Type B pancreatic cell (in vitro differentiated cells): Measurements from ENCODE around the gene NPAS1. TPM values are rescaled to one million over a fixed set of nuclear protein-coding genes. Genes with fewer than 3 reads are reported as not detected.

Source experiments
- DNase-seq: peaks from one replicate; pipeline ENCODE4 v3.0.0; 2021; ENCODE audit warnings: mixed read lengths; ENCODE audit not compliant: unreplicated experiment; ENCODE audit errors: extremely low spot score
- H3K27ac Mint-ChIP-seq: 2 replicates; pipeline ENCODE4 v1.8.0; 2021; ENCODE audit warnings: mild to moderate bottlenecking, mixed read lengths
- H3K27me3 Mint-ChIP-seq: 2 replicates; pipeline ENCODE4 v1.8.0; 2021; ENCODE audit warnings: mixed read lengths
- H3K36me3 Mint-ChIP-seq: 2 replicates; pipeline ENCODE4 v1.8.0; 2021; ENCODE audit warnings: mixed read lengths
- H3K4me1 Mint-ChIP-seq: one replicate; pipeline ENCODE4 v1.8.0; 2021; ENCODE audit warnings: mixed read lengths; ENCODE audit not compliant: unreplicated experiment
- H3K4me3 Mint-ChIP-seq: 2 replicates; pipeline ENCODE4 v1.8.0; 2021; ENCODE audit warnings: mild to moderate bottlenecking, mixed read lengths
- H3K9me3 Mint-ChIP-seq: 2 replicates; pipeline ENCODE4 v1.8.0; 2021; ENCODE audit warnings: mixed read lengths
- total RNA-seq: library from RNA; stranded (reverse); gene quantifications from 2 replicates; pipeline ENCODE4 v1.2.1, GENCODE V29; 2021; ENCODE audit warnings: low replicate concordance
- TF ChIP-seq, protein P1 (sequence below): fragments of 200-600 bp; sonication (generic); conservative IDR thresholded peaks from 2 replicates; pipeline ENCODE4 v1.5.0; 2021; ENCODE audit warnings: antibody characterized with exemption, mild to moderate bottlenecking

The NPAS1 gene
- total RNA-seq, 1 donor from 2014 or later = 3.6 TPM

DNA sequence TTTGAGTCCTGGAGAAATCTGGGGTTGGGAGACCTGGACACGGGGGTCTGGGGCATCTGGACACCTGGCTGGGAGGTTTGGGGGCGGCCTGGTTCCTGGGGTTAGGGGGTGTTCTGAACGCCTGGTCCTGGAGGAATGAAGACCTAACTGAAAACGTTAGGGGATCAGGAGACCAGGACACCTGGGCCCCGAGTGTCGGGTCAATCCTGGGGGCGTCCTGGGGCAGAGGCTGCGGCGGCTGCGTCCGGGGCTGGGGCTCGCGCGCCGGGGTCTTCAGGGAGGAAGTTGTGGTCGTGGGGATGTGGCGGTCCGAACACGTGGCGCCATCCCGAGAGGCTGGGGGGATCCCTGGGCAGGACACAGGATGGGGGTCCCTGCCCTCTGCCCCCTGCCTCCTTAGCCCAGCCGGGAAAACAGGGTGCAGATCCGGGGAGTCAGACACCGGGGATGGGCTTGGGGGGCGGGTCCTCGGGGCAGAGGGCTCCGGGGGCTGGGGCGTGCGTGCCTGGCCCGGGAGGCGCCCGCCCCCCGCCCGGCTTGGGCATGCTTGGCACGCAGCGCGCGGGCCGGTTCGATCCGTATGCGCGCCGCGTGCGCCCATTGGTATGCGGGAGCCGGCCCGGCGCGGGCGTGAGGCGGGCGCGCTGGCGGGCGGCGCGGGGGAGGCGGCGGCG lies 632 bp downstream of the NPAS1 start:
- no peak for DNase-seq
- H3K4me3 Mint-ChIP-seq = no peak overlapping the region
- H3K36me3 Mint-ChIP-seq = no peaks in the 10 kb centered on the region
- H3K4me1 Mint-ChIP-seq = no peaks in the 10 kb centered on the region
- H3K27ac Mint-ChIP-seq = no peak overlapping the region
- TF ChIP-seq, protein P1, sequence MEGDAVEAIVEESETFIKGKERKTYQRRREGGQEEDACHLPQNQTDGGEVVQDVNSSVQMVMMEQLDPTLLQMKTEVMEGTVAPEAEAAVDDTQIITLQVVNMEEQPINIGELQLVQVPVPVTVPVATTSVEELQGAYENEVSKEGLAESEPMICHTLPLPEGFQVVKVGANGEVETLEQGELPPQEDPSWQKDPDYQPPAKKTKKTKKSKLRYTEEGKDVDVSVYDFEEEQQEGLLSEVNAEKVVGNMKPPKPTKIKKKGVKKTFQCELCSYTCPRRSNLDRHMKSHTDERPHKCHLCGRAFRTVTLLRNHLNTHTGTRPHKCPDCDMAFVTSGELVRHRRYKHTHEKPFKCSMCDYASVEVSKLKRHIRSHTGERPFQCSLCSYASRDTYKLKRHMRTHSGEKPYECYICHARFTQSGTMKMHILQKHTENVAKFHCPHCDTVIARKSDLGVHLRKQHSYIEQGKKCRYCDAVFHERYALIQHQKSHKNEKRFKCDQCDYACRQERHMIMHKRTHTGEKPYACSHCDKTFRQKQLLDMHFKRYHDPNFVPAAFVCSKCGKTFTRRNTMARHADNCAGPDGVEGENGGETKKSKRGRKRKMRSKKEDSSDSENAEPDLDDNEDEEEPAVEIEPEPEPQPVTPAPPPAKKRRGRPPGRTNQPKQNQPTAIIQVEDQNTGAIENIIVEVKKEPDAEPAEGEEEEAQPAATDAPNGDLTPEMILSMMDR = no peak
- no peaks in the 10 kb centered on the region for H3K9me3 Mint-ChIP-seq
- H3K27me3 Mint-ChIP-seq = peaks cover 61% of the 10 kb centered on the region

DNA sequence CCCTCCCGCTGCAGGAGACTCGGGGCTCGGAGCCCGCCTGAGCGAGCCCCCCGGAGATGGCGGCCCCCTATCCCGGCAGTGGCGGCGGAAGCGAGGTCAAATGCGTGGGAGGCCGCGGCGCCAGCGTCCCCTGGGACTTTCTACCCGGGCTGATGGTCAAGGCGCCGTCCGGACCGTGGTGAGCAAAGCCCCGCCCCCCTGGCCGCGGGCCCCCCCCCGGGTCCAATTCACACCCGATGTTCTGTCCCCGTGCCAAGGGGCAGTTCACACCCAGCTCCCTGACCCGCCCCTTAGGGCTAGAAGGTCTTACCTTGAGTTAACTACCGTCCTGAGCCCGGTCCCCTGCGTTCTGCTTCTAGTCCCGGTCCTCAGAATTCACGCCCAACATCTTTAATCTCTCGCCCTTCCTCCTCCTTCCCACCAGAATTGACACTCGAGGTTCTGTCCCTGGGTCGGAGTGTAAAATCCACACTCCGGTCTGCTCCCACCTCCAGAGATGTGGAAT lies 1.4 kb downstream of the NPAS1 start:
- Mint-ChIP-seq H3K27ac (no peak overlapping the region), H3K27me3 (peaks cover 67% of the 10 kb centered on the region), H3K4me1 (no peaks in the 10 kb centered on the region), H3K4me3 (peak overlapping the region; percentile 79), H3K9me3 (no peaks in the 10 kb centered on the region), H3K36me3 (no peaks in the 10 kb centered on the region)
- no peak for DNase-seq
- TF ChIP-seq, protein P1 = no peak

DNA sequence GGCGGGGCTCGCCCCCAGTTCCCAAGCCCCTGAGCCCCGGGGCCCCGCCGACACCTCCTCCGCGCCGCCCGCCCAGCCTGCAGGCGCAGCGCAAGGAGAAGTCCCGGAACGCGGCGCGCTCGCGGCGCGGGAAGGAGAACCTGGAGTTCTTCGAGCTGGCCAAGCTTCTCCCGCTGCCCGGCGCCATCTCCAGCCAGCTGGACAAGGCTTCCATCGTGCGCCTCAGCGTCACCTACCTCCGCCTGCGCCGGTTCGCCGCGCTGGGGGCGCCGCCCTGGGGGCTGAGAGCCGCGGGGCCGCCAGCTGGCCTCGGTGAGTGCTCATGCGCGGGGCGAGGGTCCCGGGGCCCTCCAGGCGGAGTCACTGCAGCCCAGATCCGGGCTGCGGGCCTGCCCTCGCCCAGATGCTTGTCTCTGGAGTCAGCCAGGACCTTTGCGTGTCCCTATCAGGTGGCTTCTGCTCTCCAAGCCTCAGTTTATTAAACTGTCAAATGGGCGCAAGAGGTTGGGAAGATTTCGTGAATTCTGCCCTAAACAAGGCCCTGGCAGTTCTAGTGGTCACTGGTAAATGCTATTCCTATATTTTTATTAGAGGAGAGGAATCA lies 2.0 kb downstream of the NPAS1 start:
- DNase-seq = no peak
- Mint-ChIP-seq H3K36me3 (no peaks in the 10 kb centered on the region), H3K9me3 (no peaks in the 10 kb centered on the region), H3K4me3 (peak overlapping the region; percentile 79), H3K4me1 (no peaks in the 10 kb centered on the region), H3K27me3 (peaks cover 70% of the 10 kb centered on the region), H3K27ac (no peak overlapping the region)
- TF ChIP-seq, protein P1 = no peak

DNA sequence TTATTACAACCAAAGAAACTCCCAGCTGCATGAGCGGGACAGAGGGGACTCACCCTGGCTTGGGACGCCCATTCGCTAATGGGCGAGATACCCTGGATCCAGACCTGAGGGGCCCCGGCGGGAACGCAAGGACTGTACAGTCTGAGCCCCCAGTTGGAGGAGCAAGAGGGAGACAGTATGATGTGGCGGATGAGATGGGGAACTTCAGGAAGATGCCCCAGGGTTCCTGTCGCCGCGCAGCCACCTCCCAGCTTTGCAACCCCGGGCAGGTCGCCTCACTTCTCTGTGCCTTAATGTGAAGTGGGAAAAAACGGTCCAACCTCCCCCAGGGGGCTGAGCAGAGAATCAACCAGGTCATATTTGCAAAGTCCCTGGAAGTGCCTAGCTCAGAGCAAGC lies 2.5 kb downstream of the NPAS1 start:
- H3K9me3 Mint-ChIP-seq = no peaks in the 10 kb centered on the region
- no peak overlapping the region for H3K27ac Mint-ChIP-seq
- TF ChIP-seq, protein P1 = no peak
- H3K27me3 Mint-ChIP-seq = peaks cover 71% of the 10 kb centered on the region
- H3K36me3 Mint-ChIP-seq = no peaks in the 10 kb centered on the region
- DNase-seq = no peak
- H3K4me3 Mint-ChIP-seq = no peak overlapping the region
- no peaks in the 10 kb centered on the region for H3K4me1 Mint-ChIP-seq

DNA sequence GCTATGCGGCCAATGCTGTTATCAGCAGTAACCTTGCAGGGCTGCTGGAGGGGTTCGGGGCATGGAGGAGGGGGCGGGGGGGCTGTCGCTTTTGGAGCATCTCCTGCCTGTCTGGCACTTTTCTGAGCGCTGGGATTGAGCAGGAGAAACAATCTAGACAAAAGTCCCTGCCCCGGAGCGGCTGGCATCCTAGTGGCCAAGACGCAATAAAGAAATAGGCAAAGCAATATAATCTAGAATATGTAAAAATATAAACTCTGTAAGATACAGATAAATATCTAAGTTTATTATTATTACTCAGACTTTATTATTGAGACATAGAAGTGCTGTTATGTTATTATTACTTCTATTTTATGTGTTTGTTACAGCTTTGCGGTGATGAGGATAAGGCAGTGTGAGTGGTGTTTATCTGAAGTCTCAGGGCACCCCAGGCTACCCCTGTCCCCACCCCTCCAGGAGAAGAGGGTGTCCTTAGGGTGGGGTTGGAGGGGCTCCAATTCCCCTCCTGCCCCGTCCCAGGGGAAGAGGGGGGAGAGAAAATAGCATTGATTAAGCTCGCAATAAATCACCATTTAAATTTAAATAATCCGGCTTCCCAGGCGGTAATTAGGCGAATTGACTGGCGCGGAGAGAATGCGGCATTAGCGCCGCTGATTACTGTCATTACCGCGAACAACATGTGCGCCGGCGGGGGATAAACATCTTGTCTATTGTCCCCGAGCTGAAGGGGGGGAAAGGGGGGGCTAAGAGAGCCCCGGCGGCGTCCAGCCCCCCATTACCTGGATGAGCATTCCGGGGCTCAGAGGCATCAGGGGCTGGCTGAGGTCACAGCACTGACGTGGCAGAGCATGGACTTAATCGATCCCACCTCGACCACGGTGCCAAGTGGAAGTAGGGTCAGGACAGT lies 3.2 kb downstream of the NPAS1 start:
- TF ChIP-seq, protein P1 = no peak
- no peaks in the 10 kb centered on the region for H3K9me3 Mint-ChIP-seq
- peak overlapping the region; percentile 47 for H3K4me3 Mint-ChIP-seq
- H3K27me3 Mint-ChIP-seq = peaks cover 74% of the 10 kb centered on the region
- peaks cover 4% of the 10 kb centered on the region for H3K4me1 Mint-ChIP-seq
- DNase-seq = no peak
- no peak overlapping the region for H3K27ac Mint-ChIP-seq
- no peaks in the 10 kb centered on the region for H3K36me3 Mint-ChIP-seq
